HG03095 (cell line): Measurements from ENCODE around the gene CDC20.
A peak's percentile ranks its signal among the peaks of the same experiment; 100 is the strongest.

Experiments
- ATAC-seq: cut with Tn5 transposase; IDR thresholded peaks from one replicate; pipeline ENCODE4 v1.9.1; 2021; ENCODE audit warnings: moderate library complexity; ENCODE audit not compliant: unreplicated experiment

Gene CDC20

DNA sequence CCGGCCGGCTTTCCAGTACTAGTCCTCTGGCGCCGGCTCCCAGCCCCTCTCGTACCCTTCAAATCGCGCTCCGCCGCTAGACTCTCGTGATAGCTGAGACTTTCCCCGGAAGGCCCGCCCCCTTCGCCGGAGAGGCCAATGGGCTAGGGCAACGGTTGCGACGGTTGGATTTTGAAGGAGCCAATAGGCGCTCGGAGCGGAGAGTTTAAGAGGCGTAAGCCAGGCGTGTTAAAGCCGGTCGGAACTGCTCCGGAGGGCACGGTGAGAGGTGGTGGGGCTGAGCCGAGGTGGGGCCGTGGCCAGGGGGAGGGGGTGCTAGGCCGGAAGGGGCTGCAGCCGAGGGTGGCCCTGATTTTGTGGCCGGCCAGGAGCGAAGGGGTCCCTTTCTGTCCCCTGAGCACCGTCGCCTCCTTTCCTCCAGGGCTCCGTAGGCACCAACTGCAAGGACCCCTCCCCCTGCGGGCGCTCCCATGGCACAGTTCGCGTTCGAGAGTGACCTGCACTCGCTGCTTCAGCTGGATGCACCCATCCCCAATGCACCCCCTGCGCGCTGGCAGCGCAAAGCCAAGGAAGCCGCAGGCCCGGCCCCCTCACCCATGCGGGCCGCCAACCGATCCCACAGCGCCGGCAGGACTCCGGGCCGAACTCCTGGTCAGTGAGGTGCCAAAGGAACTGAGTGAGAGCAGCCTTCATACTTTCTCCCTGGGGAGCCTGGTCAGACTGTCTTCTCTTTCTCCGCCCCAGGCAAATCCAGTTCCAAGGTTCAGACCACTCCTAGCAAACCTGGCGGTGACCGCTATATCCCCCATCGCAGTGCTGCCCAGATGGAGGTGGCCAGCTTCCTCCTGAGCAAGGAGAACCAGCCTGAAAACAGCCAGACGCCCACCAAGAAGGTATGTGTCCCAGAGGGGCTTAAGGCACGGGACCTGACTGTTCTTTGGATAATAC is at the start of gene CDC20:
Gene CDC20, plus strand, starts transcription at position 236 of the 948 bp plus-strand sequence. Its CDS starts 235 bp downstream, at position 471.
- ATAC-seq: peak; percentile 91

DNA sequence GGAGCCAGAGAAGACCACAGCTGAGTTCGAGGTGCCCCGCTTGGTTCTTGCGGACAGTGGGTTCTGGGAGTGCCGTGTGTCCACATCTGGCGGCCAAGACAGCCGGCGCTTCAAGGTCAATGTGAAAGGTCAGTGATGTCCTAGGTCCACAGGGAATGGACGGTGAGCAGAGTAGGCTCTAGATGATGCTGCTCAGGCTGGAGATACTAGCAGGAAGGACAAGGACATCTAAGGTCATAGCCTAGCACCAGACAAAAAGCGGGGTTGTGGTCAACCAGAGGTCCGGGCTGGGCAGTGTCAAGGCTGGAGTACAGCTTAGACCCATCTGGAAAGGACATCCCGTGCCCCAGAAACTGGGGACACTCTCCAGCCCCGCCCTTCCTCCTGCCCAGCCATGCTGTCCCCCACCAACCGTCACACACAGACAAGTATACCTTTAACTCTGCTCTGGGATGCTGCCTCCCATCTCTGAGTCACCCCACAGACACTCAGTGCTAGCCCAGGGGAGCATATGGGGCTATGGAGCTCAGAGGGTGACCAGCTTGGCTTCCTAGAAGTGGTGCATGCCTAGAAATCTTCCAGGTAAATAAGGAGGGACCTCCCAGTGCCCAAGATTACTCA is 49.3 kb upstream of the CDC20 start:
- no peak for ATAC-seq

DNA sequence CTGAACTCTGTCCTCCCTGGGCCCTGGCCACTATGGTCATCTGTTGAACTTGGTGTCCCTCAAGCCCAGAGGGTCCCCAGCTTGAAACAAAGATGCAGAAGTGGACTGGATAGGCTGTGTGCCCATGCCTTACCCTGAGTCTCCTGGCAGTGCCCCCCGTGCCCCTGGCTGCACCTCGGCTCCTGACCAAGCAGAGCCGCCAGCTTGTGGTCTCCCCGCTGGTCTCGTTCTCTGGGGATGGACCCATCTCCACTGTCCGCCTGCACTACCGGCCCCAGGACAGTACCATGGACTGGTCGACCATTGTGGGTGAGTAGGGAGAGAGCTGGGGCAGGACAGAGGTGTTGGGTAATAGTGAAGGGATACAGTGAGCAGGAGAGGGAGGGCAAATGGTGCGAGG is 47.3 kb upstream of the CDC20 start:
- ATAC-seq: no peak

DNA sequence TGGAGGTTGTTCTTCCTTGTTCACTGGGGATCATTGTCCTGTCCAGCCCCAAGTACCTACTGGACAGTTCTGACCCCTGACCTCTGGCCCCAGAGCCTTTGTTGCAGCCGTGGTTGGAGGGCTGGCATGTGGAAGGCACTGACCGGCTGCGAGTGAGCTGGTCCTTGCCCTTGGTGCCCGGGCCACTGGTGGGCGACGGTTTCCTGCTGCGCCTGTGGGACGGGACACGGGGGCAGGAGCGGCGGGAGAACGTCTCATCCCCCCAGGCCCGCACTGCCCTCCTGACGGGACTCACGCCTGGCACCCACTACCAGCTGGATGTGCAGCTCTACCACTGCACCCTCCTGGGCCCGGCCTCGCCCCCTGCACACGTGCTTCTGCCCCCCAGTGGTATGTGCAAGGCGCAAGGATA is 46.6 kb upstream of the CDC20 start:
- no peak for ATAC-seq

DNA sequence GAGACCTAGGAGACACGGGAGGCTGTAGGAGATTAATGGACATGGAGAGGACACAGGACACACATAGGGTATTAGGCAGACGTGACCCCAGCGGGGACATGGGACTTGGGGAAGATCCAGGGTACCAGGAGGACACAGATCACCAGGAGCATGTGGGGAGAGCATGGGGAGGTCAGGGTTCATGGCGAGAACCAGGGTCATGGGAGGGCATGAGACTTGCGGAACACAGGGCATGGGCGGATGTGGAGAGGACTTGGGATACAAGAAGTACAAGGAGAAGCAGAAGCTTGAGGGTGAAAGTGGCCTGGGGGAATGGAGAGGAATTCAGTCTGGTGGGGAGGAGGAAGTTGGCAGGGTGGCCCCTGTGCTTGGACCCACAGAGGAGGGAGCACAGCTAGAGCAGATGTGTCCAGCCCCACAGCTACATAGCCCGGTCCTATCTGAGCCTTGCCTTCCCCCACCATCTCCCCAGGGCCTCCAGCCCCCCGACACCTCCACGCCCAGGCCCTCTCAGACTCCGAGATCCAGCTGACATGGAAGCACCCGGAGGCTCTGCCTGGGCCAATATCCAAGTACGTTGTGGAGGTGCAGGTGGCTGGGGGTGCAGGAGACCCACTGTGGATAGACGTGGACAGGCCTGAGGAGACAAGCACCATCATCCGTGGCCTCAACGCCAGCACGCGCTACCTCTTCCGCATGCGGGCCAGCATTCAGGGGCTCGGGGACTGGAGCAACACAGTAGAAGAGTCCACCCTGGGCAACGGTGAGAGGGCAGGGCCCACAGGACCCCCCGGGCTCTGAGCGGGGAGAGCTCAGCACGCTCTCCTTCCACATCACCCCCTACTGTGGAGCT is 45.9 kb upstream of the CDC20 start:
- ATAC-seq: no peak

DNA sequence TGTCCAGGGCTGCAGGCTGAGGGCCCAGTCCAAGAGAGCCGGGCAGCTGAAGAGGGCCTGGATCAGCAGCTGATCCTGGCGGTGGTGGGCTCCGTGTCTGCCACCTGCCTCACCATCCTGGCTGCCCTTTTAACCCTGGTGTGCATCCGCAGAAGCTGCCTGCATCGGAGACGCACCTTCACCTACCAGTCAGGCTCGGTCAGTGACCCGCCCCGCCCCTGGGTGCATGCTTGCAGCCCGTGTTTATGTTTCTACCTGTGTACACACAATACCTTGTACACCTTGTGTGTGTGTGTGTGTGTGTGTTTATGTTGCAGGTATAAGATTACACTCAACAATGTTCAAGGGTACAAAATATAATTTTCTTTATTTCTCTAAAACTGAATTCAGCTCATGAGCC is 45.0 kb upstream of the CDC20 start:
- ATAC-seq: no peak

DNA sequence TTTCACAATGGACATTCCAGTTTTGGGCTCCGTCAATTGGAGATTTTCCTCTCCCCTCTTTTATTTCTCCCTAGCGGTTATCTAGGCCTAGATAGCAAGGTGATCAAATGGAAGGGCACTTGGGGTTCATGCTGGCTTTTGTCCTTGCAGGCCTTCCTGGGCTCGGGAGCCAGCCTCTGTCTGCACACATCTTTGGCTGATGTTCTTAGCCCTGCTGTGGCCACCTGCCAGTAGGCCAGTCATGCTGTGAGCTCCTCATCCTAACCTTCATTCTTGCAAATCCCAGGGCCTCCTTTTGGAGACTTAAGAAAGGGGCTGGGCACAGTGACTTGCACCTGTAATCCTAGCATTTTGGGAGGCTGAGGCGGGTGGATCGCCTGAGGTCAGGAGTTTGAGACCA is 44.5 kb upstream of the CDC20 start:
- ATAC-seq: no peak

DNA sequence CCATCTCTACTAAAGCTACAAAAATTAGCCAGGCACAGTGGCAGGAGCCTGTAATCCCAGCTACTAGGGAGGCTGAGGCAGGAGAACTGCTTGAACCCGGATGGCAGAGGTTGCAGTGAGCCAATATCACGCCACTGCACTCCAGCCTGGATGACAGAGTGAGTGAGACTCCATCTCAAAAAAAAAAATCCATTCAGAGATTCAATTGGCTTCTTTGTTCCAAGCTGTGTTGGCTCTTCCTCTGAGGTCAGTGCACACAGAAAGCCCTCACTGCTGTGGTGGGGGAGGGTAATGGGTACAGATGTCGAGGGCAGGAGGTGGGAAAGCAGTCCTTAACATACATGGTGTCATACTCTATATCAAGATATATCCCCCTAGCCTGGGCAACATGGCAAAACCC is 43.3 kb upstream of the CDC20 start:
- ATAC-seq: no peak

DNA sequence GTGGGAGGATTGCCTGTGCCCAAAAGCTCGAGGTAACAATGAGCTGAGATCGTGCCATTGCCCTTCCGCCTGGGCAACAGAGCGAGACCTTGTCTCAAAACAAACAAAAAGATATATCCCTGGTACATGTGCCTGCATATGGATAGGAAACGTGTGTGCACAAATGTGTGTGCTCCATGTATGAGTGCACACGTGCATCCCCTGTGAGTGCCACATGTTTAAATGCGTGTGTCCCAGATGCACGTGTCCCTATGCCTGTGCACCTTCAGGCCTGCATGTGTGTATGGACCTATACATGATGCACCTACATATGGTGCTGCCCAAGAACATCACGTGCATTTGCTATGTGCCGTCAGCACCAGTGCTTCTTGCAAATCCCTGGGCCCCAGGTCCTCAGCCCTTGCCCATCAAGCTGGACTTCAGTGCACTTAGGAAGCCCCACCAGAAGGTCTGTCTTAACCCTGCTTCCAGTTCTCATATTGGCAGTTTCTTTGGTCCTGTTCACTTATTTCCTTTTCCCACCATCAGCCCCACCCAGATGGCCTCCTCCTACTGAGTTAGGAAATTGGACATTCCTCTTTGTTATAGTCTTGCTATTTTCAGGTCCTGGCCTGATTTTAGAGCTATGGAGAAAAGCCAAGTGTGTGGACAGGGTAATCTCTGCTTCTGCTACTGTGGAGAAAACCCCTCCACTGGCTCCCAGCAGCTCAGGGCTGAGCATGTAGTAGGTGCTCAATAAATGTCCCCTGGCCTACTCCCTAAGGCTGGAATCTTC is 42.6 kb upstream of the CDC20 start:
- ATAC-seq: no peak

DNA sequence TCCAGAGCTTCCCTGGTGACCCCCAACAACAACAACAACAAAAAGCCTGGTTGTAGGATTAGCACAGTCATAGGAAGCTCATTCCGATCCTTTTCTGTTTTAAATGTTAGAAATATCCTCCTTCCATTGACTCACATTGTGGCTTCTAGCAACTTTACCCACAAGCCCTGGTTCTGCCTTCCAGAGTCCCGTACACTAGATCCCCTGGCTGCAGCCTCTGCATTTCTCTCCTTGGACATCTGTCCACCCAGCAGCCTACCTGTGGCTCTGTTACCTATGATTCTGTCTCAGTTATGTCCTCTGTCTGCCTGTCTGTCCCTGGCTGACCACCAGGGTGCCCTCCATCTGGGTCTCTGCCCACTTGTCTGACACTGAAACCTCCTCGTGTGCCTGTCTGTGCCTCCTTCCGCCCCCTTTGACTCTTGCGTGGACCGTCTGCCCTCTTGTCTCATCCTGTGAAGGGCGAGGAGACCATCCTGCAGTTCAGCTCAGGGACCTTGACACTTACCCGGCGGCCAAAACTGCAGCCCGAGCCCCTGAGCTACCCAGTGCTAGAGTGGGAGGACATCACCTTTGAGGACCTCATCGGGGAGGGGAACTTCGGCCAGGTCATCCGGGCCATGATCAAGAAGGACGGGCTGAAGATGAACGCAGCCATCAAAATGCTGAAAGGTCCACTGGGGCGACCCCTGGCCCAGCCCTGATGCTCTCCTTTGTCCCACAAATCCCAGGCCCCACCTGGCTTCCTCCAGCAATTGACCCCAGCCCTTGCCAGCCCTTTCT is 41.9 kb upstream of the CDC20 start:
- no peak for ATAC-seq

DNA sequence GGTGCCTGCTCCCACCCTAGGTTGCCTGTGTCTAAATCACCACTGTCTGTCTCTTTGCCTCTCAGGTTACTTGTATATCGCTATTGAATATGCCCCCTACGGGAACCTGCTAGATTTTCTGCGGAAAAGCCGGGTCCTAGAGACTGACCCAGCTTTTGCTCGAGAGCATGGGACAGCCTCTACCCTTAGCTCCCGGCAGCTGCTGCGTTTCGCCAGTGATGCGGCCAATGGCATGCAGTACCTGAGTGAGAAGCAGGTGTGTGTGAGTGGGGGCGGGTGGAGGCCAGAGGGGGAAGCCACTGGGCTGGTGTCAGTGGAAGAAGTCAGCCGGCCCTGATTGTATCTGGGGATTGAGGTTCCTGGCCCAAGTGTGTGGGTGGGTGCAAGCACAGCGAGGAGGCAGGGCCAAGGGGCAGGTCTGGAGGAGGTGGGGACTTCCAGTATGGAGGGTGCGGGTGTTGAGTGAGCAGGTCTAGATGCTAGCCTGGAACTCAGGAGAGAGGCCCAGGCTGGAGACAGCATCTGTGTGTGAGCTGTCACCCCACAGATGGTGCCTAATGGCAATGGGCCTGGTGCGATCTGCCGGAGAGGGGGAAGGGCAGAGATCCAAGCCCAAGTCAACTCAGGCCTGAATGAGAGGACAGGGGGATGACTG is 40.8 kb upstream of the CDC20 start:
- ATAC-seq: no peak

DNA sequence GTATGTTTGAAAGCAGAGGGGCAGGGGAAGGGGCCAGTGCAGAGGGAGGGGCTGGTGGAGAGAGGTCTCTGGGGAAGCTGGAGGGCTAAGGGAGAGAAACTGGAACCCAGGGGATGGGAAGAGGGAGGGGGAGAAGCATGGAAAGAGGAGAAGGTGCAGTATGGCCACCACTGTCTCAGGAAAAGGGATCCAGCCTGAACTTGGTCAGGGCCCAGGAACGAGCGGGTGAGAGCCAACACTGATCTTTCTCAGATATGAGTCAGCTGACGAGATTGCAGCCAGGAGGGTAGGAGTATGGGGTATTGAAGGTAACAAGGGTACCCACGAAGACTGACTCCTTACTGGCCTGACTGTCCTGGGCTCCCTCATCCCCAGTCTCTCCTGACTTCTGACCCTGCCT is 40.0 kb upstream of the CDC20 start:
- ATAC-seq: no peak

DNA sequence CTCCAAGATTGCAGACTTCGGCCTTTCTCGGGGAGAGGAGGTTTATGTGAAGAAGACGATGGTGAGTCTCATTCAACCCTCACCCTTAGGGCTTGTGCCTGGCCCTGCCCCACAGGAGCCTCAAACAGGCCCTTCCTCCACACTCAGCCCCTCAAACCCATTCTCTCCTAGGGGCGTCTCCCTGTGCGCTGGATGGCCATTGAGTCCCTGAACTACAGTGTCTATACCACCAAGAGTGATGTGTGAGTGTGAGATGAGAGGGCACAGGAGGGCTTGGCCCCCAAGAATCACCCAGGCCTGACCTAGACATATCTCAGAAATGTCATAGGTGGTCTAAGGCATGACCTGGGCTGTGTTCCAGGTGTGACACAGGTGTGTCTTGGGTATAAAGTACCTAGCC is 39.5 kb upstream of the CDC20 start:
- ATAC-seq: no peak

DNA sequence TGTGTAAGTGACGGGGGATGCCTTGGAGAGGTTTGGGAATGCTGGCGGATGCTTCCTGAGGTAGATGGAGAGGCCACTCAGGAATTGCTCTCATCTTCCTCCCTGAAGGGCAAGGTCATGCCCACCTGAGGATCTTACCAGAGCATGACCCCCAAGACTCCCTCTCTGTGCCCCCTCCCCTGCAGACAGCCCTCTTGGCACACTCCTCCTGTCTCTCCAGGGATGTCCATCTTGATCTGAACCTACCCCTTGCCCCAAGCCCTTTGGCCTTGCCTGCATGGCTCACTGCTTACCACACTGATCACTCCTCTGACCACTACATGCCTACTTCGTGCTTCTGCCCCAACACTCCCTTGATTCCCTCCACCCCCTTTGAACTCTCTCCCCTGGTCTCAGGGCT is 39.0 kb upstream of the CDC20 start:
- ATAC-seq: no peak

DNA sequence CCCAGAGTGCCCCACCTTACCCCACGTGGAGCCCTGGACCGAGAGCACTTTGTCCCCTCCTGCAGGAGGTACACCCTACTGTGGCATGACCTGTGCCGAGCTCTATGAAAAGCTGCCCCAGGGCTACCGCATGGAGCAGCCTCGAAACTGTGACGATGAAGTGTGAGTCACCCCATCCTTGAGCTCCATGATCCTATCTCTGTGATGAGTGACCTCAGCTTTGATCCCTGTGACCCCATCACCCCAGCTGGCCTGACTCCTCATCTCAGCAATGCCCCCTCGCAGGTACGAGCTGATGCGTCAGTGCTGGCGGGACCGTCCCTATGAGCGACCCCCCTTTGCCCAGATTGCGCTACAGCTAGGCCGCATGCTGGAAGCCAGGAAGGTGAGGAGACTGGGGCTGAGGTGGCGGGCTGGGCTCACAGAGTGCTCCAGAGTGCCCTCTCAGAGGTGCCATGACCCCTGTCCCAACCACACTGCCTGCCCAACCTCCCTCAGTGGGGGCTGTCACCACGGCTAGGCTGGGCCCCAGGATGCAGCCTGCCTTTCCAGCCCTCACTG is 37.4 kb upstream of the CDC20 start:
- ATAC-seq: no peak

DNA sequence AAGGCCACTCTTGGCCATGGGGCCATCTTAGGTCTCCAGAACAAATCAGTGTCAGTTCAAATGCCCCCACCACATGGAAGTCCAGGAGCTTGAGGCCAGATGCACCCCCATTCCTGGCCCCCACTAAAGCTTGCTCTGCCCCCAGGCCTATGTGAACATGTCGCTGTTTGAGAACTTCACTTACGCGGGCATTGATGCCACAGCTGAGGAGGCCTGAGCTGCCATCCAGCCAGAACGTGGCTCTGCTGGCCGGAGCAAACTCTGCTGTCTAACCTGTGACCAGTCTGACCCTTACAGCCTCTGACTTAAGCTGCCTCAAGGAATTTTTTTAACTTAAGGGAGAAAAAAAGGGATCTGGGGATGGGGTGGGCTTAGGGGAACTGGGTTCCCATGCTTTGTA is 36.3 kb upstream of the CDC20 start:
- ATAC-seq: no peak

DNA sequence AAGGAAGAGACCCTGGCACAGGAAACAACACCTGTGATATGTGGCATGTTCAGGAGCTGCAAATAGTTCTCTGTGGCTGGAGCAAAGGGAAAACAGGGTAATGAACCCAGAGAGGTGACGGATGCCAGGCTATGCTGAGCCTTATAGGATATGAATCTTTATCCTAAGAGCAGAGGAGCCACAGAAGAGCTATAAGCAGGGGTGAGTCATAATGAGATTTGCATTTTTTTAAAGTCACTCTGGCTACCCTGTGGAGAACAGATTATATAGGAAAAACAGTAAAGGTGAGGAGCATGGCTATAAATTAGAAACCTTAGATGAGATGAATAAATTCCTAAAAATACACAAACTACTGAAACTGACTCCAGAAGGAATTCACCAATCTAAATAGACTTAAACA is 34.0 kb upstream of the CDC20 start:
- ATAC-seq: no peak

DNA sequence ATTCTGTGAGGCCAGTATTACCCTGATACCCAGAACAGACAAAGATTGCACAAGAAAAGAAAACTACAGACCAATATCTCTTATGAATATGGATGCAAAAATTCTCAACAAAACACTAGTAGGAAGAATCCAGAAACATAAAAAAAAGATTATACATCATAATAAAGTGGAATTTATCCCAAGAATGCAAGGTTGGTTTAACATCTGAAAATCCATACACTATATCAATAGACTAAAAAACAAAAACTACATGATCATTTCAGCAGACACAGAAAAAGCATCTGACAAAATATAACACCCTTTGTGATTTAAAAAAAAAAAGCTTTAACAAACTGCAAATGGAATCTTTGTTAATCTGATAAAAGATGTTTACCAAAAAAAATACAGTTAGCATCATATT is 33.4 kb upstream of the CDC20 start:
- no peak for ATAC-seq
